CD4-positive, alpha-beta T cell treated with Interferon alpha-2 for 1 hour (primary cell): ENCODE measurements around the gene VAMP8.
"Not testable (repeated sequence)": the region's sequence is repeated elsewhere in the genome, so short reads cannot be mapped to it uniquely, and the experiment has no call there.

Source experiments
- DNase-seq, 2 donors: peaks; one replicate each; pipeline ENCODE4 v3.0.0-alpha.2; 2020 to 2022

The VAMP8 gene

GRCh38 chr2:85577386-85578242 lies at the start of gene VAMP8:
Gene VAMP8, plus strand, starts transcription at chr2:85577586. Its CDS starts 61 bp downstream, at chr2:85577647.
- DNase-seq, result peak in 1 of 2 donors; percentile 66

- DNase-seq, result no peak
Observed at GRCh38 chr2:85527787-85528186, 49.6 kb upstream of the VAMP8 start.

DNA sequence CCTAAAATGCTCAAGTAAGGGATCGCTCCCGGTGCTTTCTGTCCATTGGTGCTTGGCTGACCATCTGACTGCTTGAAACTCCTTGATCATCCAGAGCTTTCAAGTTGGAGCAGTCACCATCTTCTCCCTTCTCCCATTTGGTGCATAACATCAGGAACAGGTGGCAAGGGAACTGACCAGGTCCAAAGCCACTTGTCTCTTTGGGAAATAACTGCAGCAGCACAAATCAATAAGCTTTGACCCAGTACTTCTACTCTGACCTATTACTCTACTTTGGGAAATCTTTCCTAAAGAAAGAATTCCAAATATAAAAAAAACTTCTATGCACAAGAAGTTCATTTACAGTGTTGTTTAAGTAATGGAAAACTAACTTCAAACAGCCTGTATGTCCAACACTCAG lies 49.0 kb upstream of the VAMP8 start:
- no peak for DNase-seq

GRCh38 chr2:85529809-85530208 lies 47.6 kb upstream of the VAMP8 start:
- DNase-seq, result no peak

GRCh38 chr2:85531589-85531988 lies 45.8 kb upstream of the VAMP8 start:
- DNase-seq, result no peak

DNA sequence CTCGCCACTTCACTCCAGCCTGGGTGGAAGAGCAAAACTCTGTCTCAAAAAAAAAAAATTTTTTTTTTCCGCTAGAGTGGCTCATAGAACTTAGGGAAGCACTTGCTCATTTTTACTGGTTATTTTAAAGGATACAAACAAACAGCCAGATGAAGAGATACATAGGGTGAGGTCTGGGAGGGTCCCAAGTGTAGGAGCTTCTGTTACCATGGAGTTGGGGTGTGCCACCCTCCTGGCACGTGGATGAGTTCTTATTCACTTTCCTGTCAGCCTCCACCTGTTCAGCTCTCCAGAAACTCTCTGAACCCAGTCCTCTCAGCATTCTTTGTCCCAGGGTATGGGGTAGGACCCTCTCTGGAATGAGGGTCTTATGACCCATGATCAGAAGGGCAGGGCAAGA lies 43.3 kb upstream of the VAMP8 start:
- DNase-seq, result no peak

DNA sequence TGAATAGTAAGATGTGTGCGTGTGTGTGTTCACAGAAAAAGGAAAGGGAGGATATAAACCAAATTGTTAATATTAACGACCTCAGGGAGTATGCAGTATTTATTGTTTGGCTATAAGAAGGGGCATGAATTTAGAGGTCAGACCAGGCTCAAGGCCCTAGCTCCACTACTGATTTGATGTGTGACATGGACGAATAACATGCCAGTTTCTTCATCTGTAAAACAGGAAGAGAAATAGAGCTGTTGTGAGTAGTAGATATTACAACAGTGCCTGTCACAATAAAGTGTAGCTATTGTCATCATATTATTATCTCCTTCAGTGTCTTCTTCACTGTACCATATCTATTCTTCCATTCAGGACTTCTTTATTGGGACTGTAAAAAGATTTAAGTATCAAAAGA lies 42.5 kb upstream of the VAMP8 start:
- DNase-seq, result no peak

GRCh38 chr2:85536479-85536878 lies 40.9 kb upstream of the VAMP8 start:
- DNase-seq, result no peak

GRCh38 chr2:85537600-85538506 lies 39.5 kb upstream of the VAMP8 start:
- peak in 1 of 2 donors; percentile 14 for DNase-seq

GRCh38 chr2:85538507-85539360 lies 38.7 kb upstream of the VAMP8 start, which contains the start of gene MAT2A:
Gene MAT2A, plus strand, starts transcription at chr2:85539168. Its CDS starts 120 bp downstream, at chr2:85539288.
- DNase-seq, result peak; percentile 88 to 92

GRCh38 chr2:85539361-85540132 lies 37.8 kb upstream of the VAMP8 start:
- DNase-seq, result peak; percentile 71 to 80

DNA sequence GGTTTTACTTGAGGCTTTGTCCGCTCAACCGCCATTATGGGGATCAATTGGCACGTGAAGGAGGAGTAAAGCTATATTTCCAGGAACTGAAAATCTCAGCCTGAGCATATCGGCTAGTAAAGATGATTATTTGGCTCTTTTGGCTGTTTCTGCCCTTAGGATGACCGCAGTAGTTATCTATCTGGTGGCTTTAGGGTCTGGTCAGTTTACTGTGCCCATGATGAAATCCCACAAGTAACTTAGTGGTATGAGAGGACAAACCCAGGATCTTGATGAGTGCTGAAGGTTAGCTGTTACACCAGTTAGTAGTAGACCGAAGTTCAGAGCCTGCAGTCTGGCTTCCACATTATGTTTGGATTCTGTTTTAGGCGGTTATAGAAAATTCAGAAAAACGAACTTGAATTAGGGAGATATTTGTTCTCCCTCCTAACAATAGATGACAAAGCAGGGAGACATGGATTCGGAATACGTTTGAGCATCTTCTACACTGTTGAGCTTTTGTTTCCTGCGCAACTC lies 37.2 kb upstream of the VAMP8 start:
- DNase-seq, result peak in 1 of 2 donors; percentile 30

DNA sequence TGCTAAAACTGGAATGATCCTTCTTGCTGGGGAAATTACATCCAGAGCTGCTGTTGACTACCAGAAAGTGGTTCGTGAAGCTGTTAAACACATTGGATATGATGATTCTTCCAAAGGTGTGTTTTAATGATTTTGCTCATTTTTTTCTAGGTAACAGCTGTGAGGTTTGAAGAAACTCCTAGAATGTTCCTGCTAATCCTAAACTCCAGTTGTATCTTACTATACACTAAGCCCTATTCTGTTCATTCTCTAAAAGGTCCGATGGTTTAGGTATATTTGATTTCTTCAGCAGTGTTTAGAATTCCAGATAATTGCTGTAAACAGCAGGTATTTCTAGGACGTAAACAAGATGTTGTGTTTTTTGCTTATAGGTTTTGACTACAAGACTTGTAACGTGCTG lies 36.1 kb upstream of the VAMP8 start:
- DNase-seq, result no peak

DNA sequence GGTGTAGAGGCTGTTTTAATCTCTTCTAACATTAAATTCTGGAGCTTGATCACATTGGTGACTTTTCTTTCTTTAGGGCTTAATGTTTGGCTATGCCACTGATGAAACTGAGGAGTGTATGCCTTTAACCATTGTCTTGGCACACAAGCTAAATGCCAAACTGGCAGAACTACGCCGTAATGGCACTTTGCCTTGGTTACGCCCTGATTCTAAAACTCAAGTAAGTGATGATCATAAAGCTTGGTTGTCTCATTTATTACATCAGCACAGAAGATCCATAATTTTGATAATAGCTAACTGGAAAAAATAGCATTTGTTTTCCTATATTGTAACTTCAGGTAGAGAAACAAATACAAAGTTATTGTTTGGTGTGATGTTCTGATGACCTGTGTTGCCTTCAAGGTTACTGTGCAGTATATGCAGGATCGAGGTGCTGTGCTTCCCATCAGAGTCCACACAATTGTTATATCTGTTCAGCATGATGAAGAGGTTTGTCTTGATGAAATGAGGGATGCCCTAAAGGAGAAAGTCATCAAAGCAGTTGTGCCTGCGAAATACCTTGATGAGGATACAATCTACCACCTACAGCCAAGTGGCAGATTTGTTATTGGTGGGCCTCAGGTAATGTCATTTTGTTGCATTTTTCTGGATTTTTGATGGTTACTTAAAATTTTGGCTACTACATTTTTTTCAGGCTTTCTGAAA lies 35.5 kb upstream of the VAMP8 start:
- no peak for DNase-seq

GRCh38 chr2:85542777-85543176 lies 34.6 kb upstream of the VAMP8 start:
- DNase-seq, result no peak

- not testable (repeated sequence) for DNase-seq
Observed at GRCh38 chr2:85544254-85544691, 33.1 kb upstream of the VAMP8 start.

- not testable (repeated sequence) for DNase-seq
Observed at GRCh38 chr2:85544915-85545779, 32.2 kb upstream of the VAMP8 start.

GRCh38 chr2:85545780-85546240 lies 31.6 kb upstream of the VAMP8 start:
- no peak for DNase-seq

DNA sequence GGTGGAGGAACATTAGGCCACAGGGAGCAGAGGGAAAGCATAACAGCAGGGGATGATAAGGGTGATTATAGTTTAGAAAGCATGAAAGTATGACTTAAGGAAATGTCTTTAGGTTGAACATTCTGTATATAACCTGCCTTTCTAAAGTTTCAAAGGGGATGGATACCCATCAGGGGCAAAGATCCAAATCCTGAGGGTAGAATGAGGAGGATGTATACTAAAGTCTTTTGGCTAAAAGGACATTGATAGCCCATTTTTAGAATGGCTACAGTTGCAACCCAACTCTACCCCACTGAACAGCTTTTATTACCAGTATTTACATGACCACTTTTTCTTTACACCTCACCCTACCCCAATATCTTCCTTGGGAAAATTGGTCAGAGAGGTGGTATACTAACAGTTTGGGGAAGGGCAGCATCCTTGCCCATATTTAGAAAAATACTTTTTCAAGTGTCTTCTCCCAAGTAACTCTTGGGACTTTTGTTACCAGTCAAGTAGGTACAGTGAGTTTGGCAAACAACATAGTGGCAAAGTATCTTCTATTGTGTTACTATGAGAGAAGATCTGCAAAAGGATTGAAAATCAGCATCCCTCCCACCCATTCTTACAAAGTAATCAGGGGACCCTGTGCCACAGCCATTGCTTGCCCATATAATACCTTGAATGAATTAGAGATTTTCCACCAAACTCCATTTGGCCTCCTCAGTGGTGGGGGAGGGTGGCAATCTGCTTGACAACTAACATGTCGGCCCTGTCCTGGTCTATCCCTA lies 30.1 kb upstream of the VAMP8 start:
- no peak for DNase-seq
